H4 (cell line): Measurements from ENCODE around the gene CDC42EP1. TPM values are rescaled to one million over a fixed set of nuclear protein-coding genes. Genes with fewer than 3 reads are reported as not detected.
"Not testable (repeated sequence)": the region's sequence is repeated elsewhere in the genome, so short reads cannot be mapped to it uniquely, and the experiment has no call there.

Experiments
- DNase-seq: peaks from one replicate; pipeline ENCODE4 v3.0.0-alpha.2; 2015; ENCODE audit warnings: low spot score
- total RNA-seq: library from RNA; depleted of rRNA; stranded (reverse); fragments of >200 nt; shearing (Covaris generic); gene quantifications from 2 replicates; pipeline ENCODE4 v1.2.3, GENCODE V29; 2014

CDC42EP1 gene
- total RNA-seq, 1 experiment from 2014 or later, result 9.5 TPM

GRCh38 chr22:37581504-37581903, 21.2 kb downstream of the CDC42EP1 start:
- no peak for DNase-seq

- DNase-seq, result no peak
Observed at GRCh38 chr22:37582526-37582925, 22.2 kb downstream of the CDC42EP1 start.

GRCh38 chr22:37588546-37589215, 28.4 kb downstream of the CDC42EP1 start:
- DNase-seq, result no peak

GRCh38 chr22:37589636-37590035, 29.4 kb downstream of the CDC42EP1 start:
- DNase-seq, result no peak

- DNase-seq, result not testable (repeated sequence)
Observed at GRCh38 chr22:37591081-37591480, 30.8 kb downstream of the CDC42EP1 start.

GRCh38 chr22:37591823-37592404, 31.6 kb downstream of the CDC42EP1 start:
- DNase-seq, result no peak

GRCh38 chr22:37594237-37594636, 34.0 kb downstream of the CDC42EP1 start:
- DNase-seq, result no peak

GRCh38 chr22:37599153-37599552, 38.9 kb downstream of the CDC42EP1 start:
- no peak for DNase-seq

- DNase-seq, result no peak
Observed at GRCh38 chr22:37601203-37601539, 40.9 kb downstream of the CDC42EP1 start.

GRCh38 chr22:37601540-37602442, 41.5 kb downstream of the CDC42EP1 start:
- DNase-seq, result no peak

- DNase-seq, result not testable (repeated sequence)
Observed at GRCh38 chr22:37602546-37603277, 42.4 kb downstream of the CDC42EP1 start.

GRCh38 chr22:37604074-37604473, 43.8 kb downstream of the CDC42EP1 start:
- no peak for DNase-seq

GRCh38 chr22:37604875-37605274, 44.6 kb downstream of the CDC42EP1 start:
- DNase-seq, result no peak

- DNase-seq, result peak; percentile 49
Observed at GRCh38 chr22:37607010-37607934, 47.0 kb downstream of the CDC42EP1 start.

GRCh38 chr22:37607935-37608476, 47.7 kb downstream of the CDC42EP1 start:
- no peak for DNase-seq

GRCh38 chr22:37608477-37609239, 48.4 kb downstream of the CDC42EP1 start, which contains the start of gene GGA1:
GGA1 (plus strand) TSS chr22:37608834; CDS start chr22:37608861, 27 bp downstream.
- DNase-seq, result peak; percentile 89

- no peak for DNase-seq
Observed at GRCh38 chr22:37609240-37610152, 49.2 kb downstream of the CDC42EP1 start.

GRCh38 chr22:37610153-37610475, 49.8 kb downstream of the CDC42EP1 start:
- DNase-seq, result not testable (repeated sequence)
